ENCODE data around the gene FAM234A. TPM values are rescaled to one million over a fixed set of nuclear protein-coding genes. Genes with fewer than 3 reads are reported as not detected.
A peak's percentile ranks its signal among the peaks of the same experiment; 100 is the strongest.

Gene FAM234A
- total RNA-seq, 1 donor from 2014 or later, result 87.6 TPM

- H3K4me3 ChIP-seq (ENCODE audit: low read depth, low read length), result no peak overlapping the region
- TF ChIP-seq CTCF (conservative IDR thresholded peaks at IDR 0.05; ENCODE audit: low read depth, low read length), result no peak
- DNase-seq (ENCODE audit: low read depth), result no peak
Measured at GRCh38 chr16:286491-287297, 52.1 kb downstream of the FAM234A start.

- H3K4me3 ChIP-seq (ENCODE audit: low read depth, low read length), result no peak overlapping the region
- peak; percentile 14 for TF ChIP-seq CTCF (conservative IDR thresholded peaks at IDR 0.05; ENCODE audit: low read depth, low read length)
- DNase-seq (ENCODE audit: low read depth), result no peak
Measured at GRCh38 chr16:287298-287811, 52.7 kb downstream of the FAM234A start.

GRCh38 chr16:287981-288920 lies 53.6 kb downstream of the FAM234A start:
- no peak overlapping the region for H3K4me3 ChIP-seq (ENCODE audit: low read depth, low read length)
- no peak for DNase-seq (ENCODE audit: low read depth)
- TF ChIP-seq CTCF (conservative IDR thresholded peaks at IDR 0.05; ENCODE audit: low read depth, low read length), result no peak

GRCh38 chr16:289395-289997 lies 54.9 kb downstream of the FAM234A start:
- no peak for TF ChIP-seq CTCF (conservative IDR thresholded peaks at IDR 0.05; ENCODE audit: low read depth, low read length)
- no peak overlapping the region for H3K4me3 ChIP-seq (ENCODE audit: low read depth, low read length)
- no peak for DNase-seq (ENCODE audit: low read depth)

GRCh38 chr16:290015-290680 lies 55.5 kb downstream of the FAM234A start:
- H3K4me3 ChIP-seq (ENCODE audit: low read depth, low read length), result no peak overlapping the region
- DNase-seq (ENCODE audit: low read depth), result no peak
- TF ChIP-seq CTCF (conservative IDR thresholded peaks at IDR 0.05; ENCODE audit: low read depth, low read length), result no peak

- TF ChIP-seq CTCF (conservative IDR thresholded peaks at IDR 0.05; ENCODE audit: low read depth, low read length), result no peak
- no peak overlapping the region for H3K4me3 ChIP-seq (ENCODE audit: low read depth, low read length)
- DNase-seq (ENCODE audit: low read depth), result no peak
Measured at GRCh38 chr16:290681-291405, 56.2 kb downstream of the FAM234A start.

Measured in epithelial cell of proximal tubule (primary cell).